ENCODE measurements around the gene RPS24. TPM values are rescaled to one million over a fixed set of nuclear protein-coding genes. Genes with fewer than 3 reads are reported as not detected.

RPS24 gene
- total and polyA plus RNA-seq, 10 of the 15 experiments (the other 5 are each of a cell fraction or from before 2014, with no cell fraction given), result 1,343 to 7,285 (median 2,230) TPM

- ChIA-PET RAD21 (ENCODE audit: unreplicated experiment) (no interaction called here), CTCF (no interaction called here), POLR2A (no interaction called here), SMC1A (ENCODE audit: uncharacterized antibody, unreplicated experiment) (no interaction called here)
- TF ChIP-seq RELA (IDR thresholded peaks at IDR 0.05; ENCODE audit: borderline replicate concordance, partially characterized antibody), result no peak
- no peak for TF ChIP-seq DPF2 (IDR thresholded peaks at IDR 0.05)
- no peak for TF ChIP-seq ETV6 (conservative IDR thresholded peaks at IDR 0.05 in 1 of 2, IDR thresholded peaks at IDR 0.05 in 1 of 2; ENCODE audit: borderline replicate concordance in 1 of 2, low read depth in 1 of 2)
- no peak for TF ChIP-seq ZNF274 (IDR thresholded peaks at IDR 0.05; ENCODE audit: insufficient read depth, insufficient read length)
- TF ChIP-seq RAD51 (IDR thresholded peaks at IDR 0.05), result no peak
- no peak for TF ChIP-seq IRF4 (IDR thresholded peaks at IDR 0.05; ENCODE audit: low read depth, low read length)
- no peak for TF ChIP-seq RCOR1 (conservative IDR thresholded peaks at IDR 0.05; ENCODE audit: low read depth, low read length)
- TF ChIP-seq EED (IDR thresholded peaks at IDR 0.05; ENCODE audit: low read depth), result no peak
- TF ChIP-seq CBFB (IDR thresholded peaks at IDR 0.05; ENCODE audit: low read depth), result no peak
- TF ChIP-seq HDAC6 (IDR thresholded peaks at IDR 0.05; ENCODE audit: unreplicated experiment), result no peak
- no peak for TF ChIP-seq YY1 (IDR thresholded peaks at IDR 0.05; ENCODE audit: low read depth, low read length)
- no peak for TF ChIP-seq SUZ12 (IDR thresholded peaks at IDR 0.05; ENCODE audit: unreplicated experiment)
- TF ChIP-seq STAT1 (conservative IDR thresholded peaks at IDR 0.05), result no peak
- no peak for TF ChIP-seq SIN3A (IDR thresholded peaks at IDR 0.05; ENCODE audit: low read depth, low read length)
- no peak for TF ChIP-seq JUNB (IDR thresholded peaks at IDR 0.05)
- no peak for TF ChIP-seq MYB (IDR thresholded peaks at IDR 0.05; ENCODE audit: borderline replicate concordance, low read depth, low read length)
- no peak for TF ChIP-seq CHD2 (IDR thresholded peaks at IDR 0.05; ENCODE audit: borderline replicate concordance, low read depth, low read length)
- no peak for TF ChIP-seq ZNF384 (IDR thresholded peaks at IDR 0.05; ENCODE audit: borderline replicate concordance, low read depth, low read length)
- no peak for TF ChIP-seq MEF2B (IDR thresholded peaks at IDR 0.05; ENCODE audit: partially characterized antibody, poor library complexity, severe bottlenecking)
- TF ChIP-seq CEBPZ (IDR thresholded peaks at IDR 0.05; ENCODE audit: low read depth, low read length), result no peak
- no peak overlapping the region for H3K9ac ChIP-seq (ENCODE audit: control insufficient read depth, insufficient read depth, low read length)
- ATAC-seq (no peak), FAIRE-seq (no peak), DNase-seq (ENCODE audit: low read depth, low spot score) (no peak)
- no peaks in the 10 kb centered on the region for H3K9me3 ChIP-seq (replicated peaks; ENCODE audit: control insufficient read depth, insufficient read depth, low read length)
- WGBS (ENCODE audit: insufficient coverage, insufficient replicate concordance, low lambda C conversion rate, missing lambda C conversion rate), result 98% methylated on average over 4 of the region's 4 CpGs
- no peak overlapping the region for H3K27ac ChIP-seq (ENCODE audit: control insufficient read depth, insufficient read depth)
- H3K4me2 ChIP-seq (ENCODE audit: control insufficient read depth, insufficient read depth), result no peak overlapping the region
- in situ Hi-C loops (cut with MboI) (no loop called here), intact Hi-C loops (cut with micrococcal nuclease; ENCODE audit: unreplicated experiment) (no loop called here)
- no peaks in the 10 kb centered on the region for H3K27me3 ChIP-seq (replicated peaks in 1 of 2; ENCODE audit: control insufficient read depth in 2 of 2, insufficient read depth in 2 of 2, low read length in 1 of 2)
- H2AFZ ChIP-seq (ENCODE audit: control insufficient read depth, low read depth, low read length), result no peak overlapping the region
- no peaks in the 10 kb centered on the region for H4K20me1 ChIP-seq (ENCODE audit: control insufficient read depth, insufficient read depth)
- no peaks in the 10 kb centered on the region for H3K79me2 ChIP-seq (ENCODE audit: control insufficient read depth, insufficient read depth, low read length)
- BruUV-seq (replicated peaks), result no TSS peak
- no peak overlapping the region for H3K4me3 ChIP-seq
- peaks cover 25 to 40% of the 10 kb centered on the region in 2 experiments; a peak in 3 of 4 replicates for H3K36me3 ChIP-seq (ENCODE audit: control insufficient read depth in 2 of 2, insufficient read depth in 2 of 2, low read length in 1 of 2)
- H3K4me1 ChIP-seq (ENCODE audit: control insufficient read depth, insufficient read depth, low read length), result no peaks in the 10 kb centered on the region
These were observed 48.7 kb upstream of the RPS24 start for GRCh38 chr10:77984986-77985385.

All from GM12878 (cell line).